Esophagus (tissue), 2 donors: ENCODE data around the gene EYS. TPM values are rescaled to one million over a fixed set of nuclear protein-coding genes. Genes with fewer than 3 reads are reported as not detected.

ENCODE experiments used
- H3K27ac ChIP-seq, 2 donors: one replicate each; pipeline ENCODE4 v1.5.1; 2013; ENCODE audit warnings: low read depth in 2 of 2, mild to moderate bottlenecking in 2 of 2, inconsistent platforms in 1 of 2, low read length in 1 of 2, moderate library complexity in 1 of 2
- H3K27me3 ChIP-seq, 2 donors: one replicate each; pipeline ENCODE4 v1.6.1; 2013; ENCODE audit warnings: low read length in 2 of 2, control low read depth in 1 of 2, mild to moderate bottlenecking in 1 of 2; ENCODE audit not compliant: insufficient read depth in 2 of 2, control insufficient read depth in 1 of 2
- H3K36me3 ChIP-seq, 2 donors: one replicate each; pipeline ENCODE4 v1.6.1; 2013; ENCODE audit warnings: low read length in 1 of 2; ENCODE audit not compliant: control insufficient read depth in 2 of 2, insufficient read depth in 2 of 2
- H3K4me1 ChIP-seq, 2 donors: one replicate each; pipeline ENCODE4 v1.6.1; 2013; ENCODE audit warnings: low read length in 1 of 2; ENCODE audit not compliant: control insufficient read depth in 2 of 2, insufficient read depth in 2 of 2
- H3K4me3 ChIP-seq, 2 donors: one replicate each; pipeline ENCODE4 v1.5.1; 2013; ENCODE audit warnings: low read length in 2 of 2, mild to moderate bottlenecking in 2 of 2, low read depth in 1 of 2, moderate library complexity in 1 of 2
- H3K9me3 ChIP-seq, 2 donors: one replicate each; pipeline ENCODE4 v1.6.1; 2013; ENCODE audit warnings: mild to moderate bottlenecking in 2 of 2, low read depth in 1 of 2, low read length in 1 of 2, moderate library complexity in 1 of 2; ENCODE audit not compliant: control insufficient read depth in 2 of 2, insufficient read depth in 1 of 2
- WGBS, 2 donors: extraction: QIAGEN DNeasy Blood & Tissue Kit; methylation state at CpG; one replicate each; pipeline ENCODE4 v1.1.7; 2013; 5-methylcytosine and 5-hydroxymethylcytosine counted together
- polyA plus RNA-seq, 2 donors: library from polyadenylated mRNA; stranded (reverse); fragments of 200-250 nt; gene quantifications; one replicate each; pipeline ENCODE4 v1.2.3, GENCODE V29; 2013
- donor health status: healthy with polysubstance abuse.
- donor health status: Bipolar disorder and iron deficiency.

The EYS gene
- polyA plus RNA-seq, 2 donors: not detected

DNA sequence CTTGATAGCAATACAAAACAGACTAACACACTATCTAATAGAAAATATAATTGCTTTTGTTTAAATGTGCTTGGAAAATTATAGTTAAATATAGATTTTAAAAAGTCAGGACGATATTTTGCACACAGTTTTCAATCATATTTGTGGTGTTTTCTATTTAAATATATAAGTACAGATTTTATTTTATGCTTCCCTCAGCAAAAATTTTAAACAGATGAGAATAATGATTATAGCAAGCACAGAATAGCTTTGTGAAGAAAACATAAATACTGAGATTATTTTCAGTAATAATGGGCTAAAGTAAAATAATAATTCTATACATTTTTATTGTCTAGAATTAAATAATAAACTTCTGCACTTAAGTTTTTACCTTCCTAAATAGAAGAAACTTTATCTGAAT, 1262.0 kb downstream of the EYS start:
- Histone ChIP-seq H3K4me3 (no peak overlapping the region), H3K36me3 (no peaks in the 10 kb centered on the region), H3K27ac (no peak overlapping the region), H3K4me1 (no peaks in the 10 kb centered on the region), H3K9me3 (no peaks in the 10 kb centered on the region), H3K27me3 (no peaks in the 10 kb centered on the region)
- 42 to 58% methylated on average over 1 of the region's 1 CpG for WGBS, 2 donors

DNA sequence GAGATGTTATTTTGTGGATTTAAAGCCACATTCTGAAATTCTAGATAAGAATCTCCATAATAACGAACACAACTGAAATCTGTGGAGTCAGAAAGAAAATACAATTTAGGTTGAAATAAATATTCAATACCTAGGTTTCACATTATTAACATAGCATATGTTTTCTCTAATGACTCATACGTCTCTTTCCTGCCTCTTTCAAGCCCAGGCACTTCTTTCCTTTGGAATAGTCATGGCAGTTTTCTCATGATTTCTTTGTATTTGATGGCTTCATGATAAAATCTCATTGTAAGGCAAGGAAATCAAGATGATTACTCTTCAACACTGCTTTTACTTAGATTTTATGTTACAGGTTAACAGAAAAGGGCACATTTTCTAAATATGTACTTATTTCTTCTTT, 1267.8 kb downstream of the EYS start:
- Histone ChIP-seq H3K27ac (no peak overlapping the region), H3K9me3 (no peaks in the 10 kb centered on the region), H3K36me3 (no peaks in the 10 kb centered on the region), H3K4me1 (no peaks in the 10 kb centered on the region), H3K4me3 (no peak overlapping the region), H3K27me3 (no peaks in the 10 kb centered on the region)
- 51 to 56% methylated on average over 2 of the region's 2 CpGs for WGBS, 2 donors

DNA sequence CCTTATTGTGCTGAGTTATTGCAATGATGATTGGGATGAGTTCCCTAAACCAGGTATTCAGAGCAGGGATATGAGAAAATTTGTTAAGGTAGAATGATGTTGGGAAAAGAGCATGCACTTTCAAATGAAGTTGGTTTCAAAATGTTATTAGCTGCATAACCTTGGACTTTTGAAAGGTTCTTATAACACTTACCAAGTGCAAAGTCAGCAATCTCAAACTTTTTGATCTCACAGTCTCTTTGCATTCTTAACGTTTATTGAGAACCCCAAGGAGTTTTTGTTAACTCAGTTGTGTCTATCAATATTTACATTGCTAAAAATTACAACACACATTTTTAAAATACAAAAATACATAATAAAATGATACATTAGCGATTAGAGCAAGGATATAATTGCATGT, 1269.0 kb downstream of the EYS start:
- Histone ChIP-seq H3K27me3 (no peaks in the 10 kb centered on the region), H3K9me3 (no peaks in the 10 kb centered on the region), H3K27ac (no peak overlapping the region), H3K4me1 (no peaks in the 10 kb centered on the region), H3K36me3 (no peaks in the 10 kb centered on the region), H3K4me3 (no peak overlapping the region)
- WGBS, 2 donors: 64 to 65% methylated on average over 2 of the region's 2 CpGs

DNA sequence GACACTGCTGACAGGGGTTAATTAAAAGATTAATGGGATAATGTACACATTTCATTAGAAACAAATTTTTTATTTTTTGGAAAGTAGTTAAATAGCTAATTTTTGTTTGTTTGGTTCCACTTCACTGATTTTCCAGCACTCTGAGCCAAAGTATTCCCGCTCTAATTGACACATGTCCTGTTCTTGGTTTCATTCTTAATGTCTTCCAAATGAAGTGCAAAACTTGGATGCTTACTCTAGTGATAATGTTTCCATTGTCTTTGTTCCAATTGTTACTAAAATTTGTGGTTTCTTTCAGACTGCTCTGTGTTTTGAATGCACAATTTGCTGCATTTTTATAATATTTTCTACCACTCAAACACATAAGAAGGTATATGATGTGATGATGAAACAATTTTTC, 1277.1 kb downstream of the EYS start:
- Histone ChIP-seq H3K27ac (no peak overlapping the region), H3K36me3 (no peaks in the 10 kb centered on the region), H3K9me3 (no peaks in the 10 kb centered on the region), H3K27me3 (no peaks in the 10 kb centered on the region), H3K4me3 (no peak overlapping the region), H3K4me1 (no peaks in the 10 kb centered on the region)
- 54 to 64% methylated on average over 1 of the region's 1 CpG for WGBS, 2 donors

DNA sequence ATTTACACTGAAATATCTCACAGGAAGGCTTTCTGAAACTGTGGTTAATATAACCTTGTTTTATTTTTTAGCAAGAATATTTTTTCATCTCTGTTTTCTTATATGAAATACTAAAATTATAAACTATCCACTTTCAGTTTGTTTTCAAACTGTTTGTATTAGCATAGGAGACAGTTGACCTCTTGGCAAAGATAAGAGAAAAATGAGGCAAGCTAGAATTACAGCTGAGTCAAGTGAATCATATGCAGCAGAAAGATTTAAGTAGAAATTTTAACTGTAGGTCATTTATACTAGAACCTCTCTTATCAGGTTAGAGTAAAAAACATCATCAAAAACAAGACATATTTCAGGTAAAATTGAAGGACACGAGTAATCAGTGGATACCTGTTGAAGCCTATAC, 1278.8 kb downstream of the EYS start:
- no peaks in the 10 kb centered on the region for H3K9me3 ChIP-seq
- H3K27ac ChIP-seq: no peak overlapping the region
- H3K4me1 ChIP-seq: no peaks in the 10 kb centered on the region
- WGBS, 2 donors: 56 to 62% methylated on average over 1 of the region's 1 CpG
- no peaks in the 10 kb centered on the region for H3K36me3 ChIP-seq
- H3K27me3 ChIP-seq: no peaks in the 10 kb centered on the region
- H3K4me3 ChIP-seq: no peak overlapping the region

DNA sequence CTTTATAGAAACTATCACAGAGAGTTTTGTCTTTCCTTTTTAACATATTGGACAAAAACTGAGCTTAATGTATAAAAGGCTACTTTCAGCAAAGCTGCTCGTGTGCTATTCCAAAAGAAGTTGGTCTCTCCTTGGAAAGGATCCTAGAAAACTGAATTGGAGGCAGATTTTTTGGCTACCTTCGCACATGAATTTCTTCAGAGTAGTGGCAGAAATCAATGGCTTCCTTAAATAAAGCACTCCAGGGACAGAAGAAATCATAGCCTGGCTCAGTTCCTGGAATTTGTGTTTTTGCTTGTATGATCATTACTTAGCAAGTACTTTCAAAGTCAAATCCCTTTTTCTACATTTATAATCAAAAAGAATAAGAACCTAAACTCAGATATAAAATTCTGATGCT, 1291.1 kb downstream of the EYS start:
- Histone ChIP-seq H3K27ac (no peak overlapping the region), H3K27me3 (no peaks in the 10 kb centered on the region), H3K4me1 (no peaks in the 10 kb centered on the region), H3K4me3 (no peak overlapping the region), H3K9me3 (peaks cover 0 to 4% of the 10 kb centered on the region in 2 donors), H3K36me3 (no peaks in the 10 kb centered on the region)
- 20 to 32% methylated on average over 2 of the region's 2 CpGs for WGBS, 2 donors

DNA sequence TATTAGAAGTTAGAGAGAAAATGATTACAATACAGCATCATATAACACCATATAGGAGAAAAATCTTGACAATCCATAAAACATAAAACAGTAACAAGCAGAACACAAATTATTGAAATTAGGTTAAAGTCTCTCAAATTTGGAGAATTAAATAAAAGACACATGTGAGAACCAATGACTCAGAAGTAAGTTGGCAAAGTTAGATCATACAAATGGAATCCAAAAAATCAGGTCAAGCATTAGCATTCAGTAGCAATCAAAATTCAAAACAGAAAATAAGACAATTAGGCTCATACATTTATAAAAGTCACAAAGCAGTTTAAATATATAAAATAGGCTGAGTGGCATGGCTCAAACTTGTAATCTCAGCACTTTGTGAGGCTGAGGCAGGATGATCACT, 1295.8 kb downstream of the EYS start:
- peaks cover 0 to 3% of the 10 kb centered on the region in 2 donors for H3K9me3 ChIP-seq
- H3K27me3 ChIP-seq: no peaks in the 10 kb centered on the region
- H3K27ac ChIP-seq: no peak overlapping the region
- H3K4me3 ChIP-seq: no peak overlapping the region
- H3K36me3 ChIP-seq: no peaks in the 10 kb centered on the region
- H3K4me1 ChIP-seq: no peaks in the 10 kb centered on the region

DNA sequence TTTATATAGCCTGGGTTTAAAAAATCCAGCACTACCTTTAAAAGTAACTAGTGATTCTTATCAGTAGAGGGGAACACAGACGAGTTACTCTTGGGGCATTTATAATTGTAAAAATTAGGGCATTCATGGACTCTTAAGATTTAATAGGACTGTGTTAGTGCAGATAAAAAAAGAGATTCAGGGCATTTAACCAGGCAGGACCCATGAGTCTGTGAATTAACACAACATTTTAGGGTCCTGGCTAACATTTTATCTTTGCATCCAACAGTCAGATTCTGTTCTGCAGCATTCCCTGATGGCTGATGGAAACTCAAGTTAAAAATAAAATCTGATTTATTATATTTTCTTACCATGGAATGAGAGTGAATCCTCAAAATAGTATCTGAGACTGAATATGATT, 1297.1 kb downstream of the EYS start:
- Histone ChIP-seq H3K4me3 (no peak overlapping the region), H3K36me3 (no peaks in the 10 kb centered on the region), H3K9me3 (peaks cover 0 to 3% of the 10 kb centered on the region in 2 donors), H3K4me1 (no peaks in the 10 kb centered on the region), H3K27ac (no peak overlapping the region), H3K27me3 (no peaks in the 10 kb centered on the region)
- 64 to 72% methylated on average over 1 of the region's 1 CpG for WGBS, 2 donors

DNA sequence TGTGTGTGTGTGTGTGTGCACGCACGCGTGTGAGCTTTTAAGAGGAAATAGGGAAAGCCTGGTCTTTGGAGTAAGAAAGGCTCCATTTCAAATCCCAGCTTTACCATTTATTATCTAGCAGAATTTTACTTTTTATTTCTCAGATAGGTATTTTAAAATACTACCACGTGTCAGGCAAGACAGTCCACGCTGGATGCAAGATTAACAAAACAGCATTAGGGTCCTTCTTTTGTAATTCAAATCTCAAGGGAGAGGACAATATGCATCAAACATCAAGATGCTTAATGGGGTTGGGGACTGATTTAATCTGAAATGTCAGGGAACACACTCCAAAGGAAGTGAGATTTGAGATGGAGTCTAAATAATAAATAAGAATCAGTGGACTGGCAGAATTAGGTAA, 1302.6 kb downstream of the EYS start:
- WGBS, 2 donors: 77 to 79% methylated on average over 5 of the region's 5 CpGs
- peaks cover 0 to 3% of the 10 kb centered on the region in 2 donors for H3K9me3 ChIP-seq
- H3K27me3 ChIP-seq: no peaks in the 10 kb centered on the region
- no peak overlapping the region for H3K4me3 ChIP-seq
- no peaks in the 10 kb centered on the region for H3K4me1 ChIP-seq
- no peaks in the 10 kb centered on the region for H3K36me3 ChIP-seq
- H3K27ac ChIP-seq: no peak overlapping the region

DNA sequence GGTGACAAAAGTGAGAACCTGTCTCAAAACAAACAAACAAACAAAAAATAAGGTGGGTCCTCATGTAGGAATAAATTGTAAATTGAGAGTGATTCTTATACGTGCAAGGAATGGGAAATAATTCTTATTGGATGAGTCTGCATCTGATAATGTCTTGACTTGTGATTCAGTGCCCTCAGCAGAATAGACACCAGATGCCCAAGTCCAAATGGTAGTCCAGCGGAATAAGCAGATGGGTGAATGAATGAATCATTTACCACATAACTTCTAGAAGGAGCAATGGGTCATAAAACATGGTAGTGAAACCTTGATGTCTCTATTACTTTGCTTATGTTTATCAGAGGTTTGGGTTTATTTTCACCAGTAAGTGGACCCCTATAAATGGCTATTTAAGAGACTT, 1323.7 kb downstream of the EYS start:
- Histone ChIP-seq H3K27me3 (no peaks in the 10 kb centered on the region), H3K27ac (no peak overlapping the region), H3K36me3 (no peaks in the 10 kb centered on the region), H3K9me3 (no peaks in the 10 kb centered on the region), H3K4me3 (no peak overlapping the region), H3K4me1 (no peaks in the 10 kb centered on the region)
- WGBS, 2 donors: 37 to 40% methylated on average over 2 of the region's 2 CpGs
